ENCODE data around the gene LRRIQ1. TPM values are rescaled to one million over a fixed set of nuclear protein-coding genes. Genes with fewer than 3 reads are reported as not detected.

LRRIQ1 gene
- total RNA-seq, 2 donors from 2014 or later, result 0.12 TPM; not detected in 1

DNA sequence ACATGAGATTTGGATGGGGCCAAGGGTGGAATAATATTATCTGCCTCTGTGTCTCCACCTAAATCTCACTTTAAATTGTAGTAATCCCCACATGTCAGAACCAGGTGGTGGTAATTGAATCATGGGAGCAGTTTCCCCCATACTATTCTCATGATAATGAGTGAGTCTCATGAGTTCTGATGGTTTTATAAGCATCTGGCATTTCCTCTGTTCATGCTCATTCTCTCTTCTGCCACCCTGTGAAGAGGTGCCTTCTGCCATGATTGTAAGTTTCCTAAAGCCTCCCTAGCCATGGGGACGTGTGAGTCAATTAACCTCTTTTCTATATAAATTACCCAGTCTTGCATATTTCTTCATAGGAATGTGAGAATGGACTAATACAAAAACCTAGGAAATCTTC is 29.9 kb upstream of the LRRIQ1 start:
- TF ChIP-seq, protein P1, sequence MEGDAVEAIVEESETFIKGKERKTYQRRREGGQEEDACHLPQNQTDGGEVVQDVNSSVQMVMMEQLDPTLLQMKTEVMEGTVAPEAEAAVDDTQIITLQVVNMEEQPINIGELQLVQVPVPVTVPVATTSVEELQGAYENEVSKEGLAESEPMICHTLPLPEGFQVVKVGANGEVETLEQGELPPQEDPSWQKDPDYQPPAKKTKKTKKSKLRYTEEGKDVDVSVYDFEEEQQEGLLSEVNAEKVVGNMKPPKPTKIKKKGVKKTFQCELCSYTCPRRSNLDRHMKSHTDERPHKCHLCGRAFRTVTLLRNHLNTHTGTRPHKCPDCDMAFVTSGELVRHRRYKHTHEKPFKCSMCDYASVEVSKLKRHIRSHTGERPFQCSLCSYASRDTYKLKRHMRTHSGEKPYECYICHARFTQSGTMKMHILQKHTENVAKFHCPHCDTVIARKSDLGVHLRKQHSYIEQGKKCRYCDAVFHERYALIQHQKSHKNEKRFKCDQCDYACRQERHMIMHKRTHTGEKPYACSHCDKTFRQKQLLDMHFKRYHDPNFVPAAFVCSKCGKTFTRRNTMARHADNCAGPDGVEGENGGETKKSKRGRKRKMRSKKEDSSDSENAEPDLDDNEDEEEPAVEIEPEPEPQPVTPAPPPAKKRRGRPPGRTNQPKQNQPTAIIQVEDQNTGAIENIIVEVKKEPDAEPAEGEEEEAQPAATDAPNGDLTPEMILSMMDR (IDR thresholded peaks at IDR 0.05), result no peak
- Histone ChIP-seq H3K27ac (no peak overlapping the region), H3K27me3 (no peaks in the 10 kb centered on the region), H3K9me3 (no peaks in the 10 kb centered on the region), H3K36me3 (no peaks in the 10 kb centered on the region), H3K4me3 (no peak overlapping the region), H3K4me1 (no peaks in the 10 kb centered on the region)
- DNase-seq (ENCODE audit: low spot score), result no peak

GRCh38 chr12:85007836-85008235 is 28.3 kb upstream of the LRRIQ1 start:
- DNase-seq (ENCODE audit: low spot score), result no peak
- no peak overlapping the region for H3K27ac ChIP-seq
- H3K36me3 ChIP-seq, result no peaks in the 10 kb centered on the region
- no peak overlapping the region for H3K4me3 ChIP-seq
- TF ChIP-seq, protein P1 (IDR thresholded peaks at IDR 0.05), result no peak
- H3K9me3 ChIP-seq, result no peaks in the 10 kb centered on the region
- no peaks in the 10 kb centered on the region for H3K27me3 ChIP-seq
- H3K4me1 ChIP-seq, result no peaks in the 10 kb centered on the region

DNA sequence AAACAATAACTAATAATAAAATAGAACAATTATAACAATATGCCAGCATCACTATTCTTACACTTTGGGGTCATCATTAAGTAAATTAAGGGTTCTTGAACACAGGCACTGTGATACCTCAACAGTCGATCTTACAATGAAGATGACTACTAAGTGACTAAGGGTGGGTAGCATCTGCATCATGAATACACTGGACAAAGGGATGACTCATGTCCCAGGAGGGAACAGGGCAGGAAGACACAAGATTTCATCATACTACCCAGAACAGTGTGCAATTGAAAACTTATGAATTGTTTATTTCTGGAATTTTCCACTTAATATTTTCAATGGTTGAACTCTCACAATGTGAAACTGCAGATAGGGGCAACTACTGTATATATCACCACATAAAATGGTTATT is 19.7 kb upstream of the LRRIQ1 start:
- TF ChIP-seq, protein P1 (IDR thresholded peaks at IDR 0.05), result no peak
- H3K36me3 ChIP-seq, result no peaks in the 10 kb centered on the region
- no peaks in the 10 kb centered on the region for H3K27me3 ChIP-seq
- H3K9me3 ChIP-seq, result no peaks in the 10 kb centered on the region
- H3K27ac ChIP-seq, result no peak overlapping the region
- H3K4me1 ChIP-seq, result no peaks in the 10 kb centered on the region
- no peak overlapping the region for H3K4me3 ChIP-seq
- DNase-seq (ENCODE audit: low spot score), result no peak

GRCh38 chr12:85017133-85017532 is 19.0 kb upstream of the LRRIQ1 start:
- Histone ChIP-seq H3K9me3 (no peaks in the 10 kb centered on the region), H3K27me3 (no peaks in the 10 kb centered on the region), H3K36me3 (no peaks in the 10 kb centered on the region), H3K4me1 (no peaks in the 10 kb centered on the region), H3K4me3 (no peak overlapping the region), H3K27ac (no peak overlapping the region)
- TF ChIP-seq, protein P1 (IDR thresholded peaks at IDR 0.05), result no peak
- DNase-seq (ENCODE audit: low spot score), result no peak

DNA sequence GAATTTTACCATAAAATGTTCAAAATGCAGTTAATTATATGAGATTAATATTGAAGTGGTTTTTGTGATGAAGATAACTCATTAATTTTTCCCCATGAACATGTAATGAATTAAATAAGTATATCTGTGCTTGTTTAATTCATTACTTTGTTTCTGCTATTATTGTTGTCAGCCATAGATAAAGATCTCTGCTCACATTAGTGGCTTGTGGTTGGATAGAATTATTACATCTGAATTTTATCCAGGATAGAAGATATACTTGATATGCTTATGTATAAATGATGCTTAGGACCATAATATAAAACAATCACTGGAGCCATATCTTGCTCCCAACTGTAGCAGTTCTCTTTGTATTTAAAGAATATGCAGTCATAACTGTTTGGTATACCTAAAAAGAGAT is 18.5 kb upstream of the LRRIQ1 start:
- Histone ChIP-seq H3K27ac (no peak overlapping the region), H3K27me3 (no peaks in the 10 kb centered on the region), H3K9me3 (no peaks in the 10 kb centered on the region), H3K36me3 (no peaks in the 10 kb centered on the region), H3K4me1 (no peaks in the 10 kb centered on the region), H3K4me3 (no peak overlapping the region)
- TF ChIP-seq, protein P1 (IDR thresholded peaks at IDR 0.05), result no peak
- DNase-seq (ENCODE audit: low spot score), result no peak

DNA sequence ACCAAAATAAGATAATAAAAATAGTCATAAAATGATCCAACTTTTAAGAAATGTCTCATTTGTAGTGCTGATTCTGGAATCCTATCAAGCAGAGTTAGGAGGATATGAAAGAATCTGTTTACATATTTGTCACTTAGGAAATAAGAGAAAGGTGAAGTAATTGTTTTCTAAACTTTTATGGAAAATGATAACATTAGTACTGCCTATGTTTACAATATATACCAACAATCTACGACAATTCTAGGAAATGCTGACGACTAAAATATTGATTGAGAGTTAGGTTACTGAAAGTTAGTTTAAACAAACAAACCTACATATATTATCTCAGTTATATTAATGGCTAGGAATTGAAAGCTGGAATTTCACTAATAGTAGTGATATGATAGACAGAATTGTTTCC is 18.1 kb upstream of the LRRIQ1 start:
- TF ChIP-seq, protein P1 (IDR thresholded peaks at IDR 0.05), result no peak
- DNase-seq (ENCODE audit: low spot score), result no peak
- Histone ChIP-seq H3K4me1 (no peaks in the 10 kb centered on the region), H3K27ac (no peak overlapping the region), H3K4me3 (no peak overlapping the region), H3K9me3 (no peaks in the 10 kb centered on the region), H3K36me3 (no peaks in the 10 kb centered on the region), H3K27me3 (no peaks in the 10 kb centered on the region)
